Measurements from ENCODE around the gene BTBD7.

GRCh38 chr14:93239869-93240677 is 92.8 kb downstream of the BTBD7 start:
- no peak for TF ChIP-seq EZH2 (IDR thresholded peaks at IDR 0.05)
- no peak for TF ChIP-seq POLR2AphosphoS5 (IDR thresholded peaks at IDR 0.05; ENCODE audit: borderline replicate concordance, low read depth, low read length)

Data from SK-N-MC (cell line).